Upper lobe of left lung (tissue), 6 donors: ENCODE data around the gene FGD2. TPM values are rescaled to one million over a fixed set of nuclear protein-coding genes. Genes with fewer than 3 reads are reported as not detected.

Experiments
- ATAC-seq, 2 donors: fragments of 200-7000 bp; cut with Tn5 transposase; one replicate each; pipeline ENCODE4 v1.9.1; 2022; ENCODE audit warnings: mild to moderate bottlenecking in 2 of 2, moderate library complexity in 2 of 2; ENCODE audit not compliant: low FRiP score in 2 of 2
- DNase-seq, 2 donors: peaks; one replicate each; pipeline ENCODE4 v3.0.0-alpha.2; 2019 to 2020
- H3K27ac ChIP-seq, 4 donors: fragments of 200-600 bp; sonication (generic); one replicate each; pipeline ENCODE4 v1.5.1; 2016 to 2019
- H3K27me3 ChIP-seq, 4 donors: fragments of 200-600 bp; sonication (generic); one replicate each; pipeline ENCODE4 v1.5.1; 2017 to 2019
- H3K36me3 ChIP-seq, 4 donors: fragments of 200-600 bp; sonication (generic); one replicate each; pipeline ENCODE4 v1.5.1; 2016 to 2019
- H3K4me1 ChIP-seq, 4 donors: fragments of 200-600 bp; sonication (generic); one replicate each; pipeline ENCODE4 v1.5.1; 2018 to 2019
- H3K4me3 ChIP-seq, 4 donors: fragments of 200-600 bp; sonication (generic); one replicate each; pipeline ENCODE4 v1.5.1; 2017 to 2019; ENCODE audit warnings: mild to moderate bottlenecking in 2 of 4, moderate library complexity in 1 of 4
- H3K9me3 ChIP-seq, 4 donors: fragments of 200-600 bp; sonication (generic); one replicate each; pipeline ENCODE4 v1.5.1; 2018 to 2019
- CTCF ChIP-seq, 6 experiments: fragments of 450-650 bp in 4 of 6; fragments of 200-600 bp in 2 of 6; sonication (generic) in 2 of 6; IDR thresholded peaks; one replicate each; pipeline ENCODE4 v1.5.1; 2016 to 2019; ENCODE audit warnings: antibody characterized with exemption in 6 of 6
- EP300 ChIP-seq, 4 donors: sonication (generic); formaldehyde crosslinking; IDR thresholded peaks; one replicate each; pipeline ENCODE4 v1.5.1; 2017; ENCODE audit warnings: antibody characterized with exemption in 4 of 4, control low read depth in 2 of 4
- POLR2A ChIP-seq, 4 donors: fragments of 450-650 bp; IDR thresholded peaks; one replicate each; pipeline ENCODE4 v1.5.1; 2016 to 2017; ENCODE audit warnings: antibody characterized with exemption in 4 of 4, mild to moderate bottlenecking in 2 of 4
- POLR2AphosphoS5 ChIP-seq, 2 donors: sonication (generic); formaldehyde crosslinking; IDR thresholded peaks; one replicate each; pipeline ENCODE4 v1.5.1; 2017; ENCODE audit warnings: antibody characterized with exemption in 2 of 2
- WGBS, 2 donors: methylation state at CpG; one replicate each; pipeline ENCODE4 v1.1.5; 2017 to 2018; 5-methylcytosine and 5-hydroxymethylcytosine counted together
- total RNA-seq, 6 donors: library from RNA; depleted of rRNA in 4 of 6; stranded (reverse); fragments of >200 nt in 4 of 6; gene quantifications; one replicate each; pipeline versions ENCODE4 v1.1.0 to v1.2.1, GENCODE V29; 2016 to 2021
- donor health status: DM: no; HTN: no; CAD: no; lungs with moderate emphysema.
- donor health status: DM: no; HTN: yes; CAD: no; lungs with severe emphysema.

FGD2 gene
- total RNA-seq, 6 donors from 2014 or later: 50.8 to 204 (median 92.3) TPM

- Histone ChIP-seq H3K4me1 (peaks cover 0 to 6% (median 3%) of the 10 kb centered on the region in 4 donors), H3K4me3 (no peak overlapping the region), H3K36me3 (no peaks in the 10 kb centered on the region), H3K9me3 (no peaks in the 10 kb centered on the region), H3K27me3 (no peaks in the 10 kb centered on the region), H3K27ac (no peak overlapping the region)
- no peak for ATAC-seq
- DNase-seq: no peak
- TF ChIP-seq EP300 (IDR thresholded peaks at IDR 0.05) (no peak), CTCF (IDR thresholded peaks at IDR 0.05) (no peak), POLR2A (IDR thresholded peaks at IDR 0.05) (no peak), POLR2AphosphoS5 (IDR thresholded peaks at IDR 0.05) (no peak)
- 83 to 97% methylated on average over 4 to 5 of the region's 5 CpGs for WGBS, 2 donors
Observed at GRCh38 chr6:37069639-37070038, 64.2 kb downstream of the FGD2 start.

- DNase-seq (no peak), ATAC-seq (no peak)
- no peaks in the 10 kb centered on the region for H3K9me3 ChIP-seq
- H3K4me3 ChIP-seq: no peak overlapping the region
- H3K27ac ChIP-seq: no peak overlapping the region
- TF ChIP-seq POLR2A (IDR thresholded peaks at IDR 0.05) (no peak), POLR2AphosphoS5 (IDR thresholded peaks at IDR 0.05) (no peak), CTCF (IDR thresholded peaks at IDR 0.05) (no peak), EP300 (IDR thresholded peaks at IDR 0.05) (no peak)
- H3K27me3 ChIP-seq: no peaks in the 10 kb centered on the region
- H3K4me1 ChIP-seq: peaks cover 0 to 6% (median 6%) of the 10 kb centered on the region in 4 donors
- WGBS, 2 donors: 42 to 62% methylated on average over 5 of the region's 5 CpGs
- H3K36me3 ChIP-seq: no peaks in the 10 kb centered on the region
Observed at GRCh38 chr6:37072526-37072925, 67.1 kb downstream of the FGD2 start.

- ATAC-seq (peak in 1 of 2 donors; percentile 84), DNase-seq (no peak)
- Histone ChIP-seq H3K36me3 (no peaks in the 10 kb centered on the region), H3K4me1 (peaks cover 0 to 10% (median 6%) of the 10 kb centered on the region in 4 donors), H3K27me3 (no peaks in the 10 kb centered on the region), H3K9me3 (no peaks in the 10 kb centered on the region), H3K4me3 (no peak overlapping the region), H3K27ac (no peak overlapping the region)
- TF ChIP-seq POLR2AphosphoS5 (IDR thresholded peaks at IDR 0.05) (no peak), EP300 (IDR thresholded peaks at IDR 0.05) (peak in 1 of 4 donors; percentile 5), CTCF (IDR thresholded peaks at IDR 0.05) (no peak), POLR2A (IDR thresholded peaks at IDR 0.05) (no peak)
- 81 to 94% methylated on average over 8 to 12 of the region's 12 CpGs for WGBS, 2 donors
Observed at GRCh38 chr6:37074053-37074827, 68.8 kb downstream of the FGD2 start.

GRCh38 chr6:37077191-37077904 lies 71.9 kb downstream of the FGD2 start:
- no peaks in the 10 kb centered on the region for H3K36me3 ChIP-seq
- TF ChIP-seq CTCF (IDR thresholded peaks at IDR 0.05): no peak
- no peak overlapping the region for H3K27ac ChIP-seq
- no peaks in the 10 kb centered on the region for H3K27me3 ChIP-seq
- ATAC-seq (peak in 1 of 2 donors; percentile 5), DNase-seq (no peak)
- WGBS, 2 donors: 64 to 75% methylated on average over 11 of the region's 11 CpGs
- H3K4me3 ChIP-seq: no peak overlapping the region
- H3K9me3 ChIP-seq: no peaks in the 10 kb centered on the region
- peaks cover 0 to 5% (median 2%) of the 10 kb centered on the region in 4 donors for H3K4me1 ChIP-seq
